ENCODE data around the gene MDK.

DNA sequence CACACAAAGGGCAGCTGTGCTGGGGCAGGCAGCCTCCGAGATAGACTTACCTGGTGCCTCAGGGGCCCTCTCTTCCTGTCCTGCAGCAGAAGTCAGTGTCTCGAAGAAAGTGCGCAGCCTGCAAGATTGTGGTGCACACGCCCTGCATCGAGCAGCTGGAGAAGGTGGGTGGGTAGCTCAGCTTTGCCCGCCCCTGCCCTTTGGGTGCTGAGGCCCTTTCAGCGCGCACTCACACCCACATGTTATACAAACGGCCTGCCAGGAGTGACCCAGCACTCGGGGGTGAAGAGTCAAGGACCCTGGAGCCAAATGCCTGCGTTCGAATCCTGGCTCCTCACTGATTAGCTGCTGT, 13.6 kb upstream of the MDK start:
- TF ChIP-seq, protein P1, sequence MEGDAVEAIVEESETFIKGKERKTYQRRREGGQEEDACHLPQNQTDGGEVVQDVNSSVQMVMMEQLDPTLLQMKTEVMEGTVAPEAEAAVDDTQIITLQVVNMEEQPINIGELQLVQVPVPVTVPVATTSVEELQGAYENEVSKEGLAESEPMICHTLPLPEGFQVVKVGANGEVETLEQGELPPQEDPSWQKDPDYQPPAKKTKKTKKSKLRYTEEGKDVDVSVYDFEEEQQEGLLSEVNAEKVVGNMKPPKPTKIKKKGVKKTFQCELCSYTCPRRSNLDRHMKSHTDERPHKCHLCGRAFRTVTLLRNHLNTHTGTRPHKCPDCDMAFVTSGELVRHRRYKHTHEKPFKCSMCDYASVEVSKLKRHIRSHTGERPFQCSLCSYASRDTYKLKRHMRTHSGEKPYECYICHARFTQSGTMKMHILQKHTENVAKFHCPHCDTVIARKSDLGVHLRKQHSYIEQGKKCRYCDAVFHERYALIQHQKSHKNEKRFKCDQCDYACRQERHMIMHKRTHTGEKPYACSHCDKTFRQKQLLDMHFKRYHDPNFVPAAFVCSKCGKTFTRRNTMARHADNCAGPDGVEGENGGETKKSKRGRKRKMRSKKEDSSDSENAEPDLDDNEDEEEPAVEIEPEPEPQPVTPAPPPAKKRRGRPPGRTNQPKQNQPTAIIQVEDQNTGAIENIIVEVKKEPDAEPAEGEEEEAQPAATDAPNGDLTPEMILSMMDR (conservative IDR thresholded peaks at IDR 0.05 in 1 of 2, IDR thresholded peaks at IDR 0.05 in 1 of 2; ENCODE audit: extremely low read depth in 1 of 2, insufficient read depth in 1 of 2, low read depth in 1 of 2, low read length in 2 of 2), result no peak
- TF ChIP-seq EZH2 (IDR thresholded peaks at IDR 0.05; ENCODE audit: borderline replicate concordance, low read length), result no peak

All from mammary epithelial cell (primary cell).